H9 (cell line): ENCODE measurements around the gene C2orf49. TPM values are rescaled to one million over a fixed set of nuclear protein-coding genes. Genes with fewer than 3 reads are reported as not detected.

Source experiments
- DNase-seq: peaks from one replicate; pipeline ENCODE4 v3.0.0-alpha.2; 2017
- H2AFZ ChIP-seq: one replicate; pipeline ENCODE4 v1.6.1; 2013; ENCODE audit warnings: mild to moderate bottlenecking, low read length, control low read depth, moderate library complexity
- H2AK5ac ChIP-seq: 2 replicates; pipeline ENCODE4 v1.6.1; 2013; ENCODE audit warnings: low read length, control low read depth, mixed read lengths; ENCODE audit not compliant: insufficient read length
- H2BK120ac ChIP-seq: one replicate; pipeline ENCODE4 v1.6.1; 2013; ENCODE audit warnings: low read depth, mild to moderate bottlenecking, low read length, control low read depth, inconsistent platforms; ENCODE audit not compliant: poor library complexity, severe bottlenecking
- H2BK12ac ChIP-seq: 2 replicates; pipeline ENCODE4 v1.6.1; 2013; ENCODE audit warnings: low read length, control low read depth, mixed read lengths, low read depth; ENCODE audit not compliant: insufficient read length
- H2BK15ac ChIP-seq: 2 replicates; pipeline ENCODE4 v1.6.1; 2013; ENCODE audit warnings: low read depth, low read length, control low read depth
- H2BK20ac ChIP-seq: one replicate; pipeline ENCODE4 v1.6.1; 2013; ENCODE audit warnings: low read depth, mild to moderate bottlenecking, low read length, control low read depth, inconsistent platforms; ENCODE audit not compliant: poor library complexity, severe bottlenecking
- H2BK5ac ChIP-seq: 2 replicates; pipeline ENCODE4 v1.6.1; 2013; ENCODE audit warnings: low read length, control low read depth, mixed read lengths; ENCODE audit not compliant: insufficient read length
- H3K14ac ChIP-seq: 2 replicates; pipeline ENCODE4 v1.6.1; 2013; ENCODE audit warnings: low read length, control low read depth; ENCODE audit not compliant: insufficient read depth
- H3K18ac ChIP-seq: 2 replicates; pipeline ENCODE4 v1.6.1; 2013; ENCODE audit warnings: low read depth, mild to moderate bottlenecking, mixed read lengths, low read length, control low read depth; ENCODE audit not compliant: insufficient read length
- H3K23ac ChIP-seq: 2 replicates; pipeline ENCODE4 v1.6.1; 2013; ENCODE audit warnings: low read length, control low read depth, mixed read lengths, low read depth; ENCODE audit not compliant: insufficient read length
- H3K23me2 ChIP-seq: 2 replicates; pipeline ENCODE4 v1.6.1; 2013; ENCODE audit warnings: low read depth, mild to moderate bottlenecking, mixed read lengths, low read length, control low read depth; ENCODE audit not compliant: insufficient read length, poor library complexity, severe bottlenecking
- H3K27ac ChIP-seq: 2 replicates; pipeline ENCODE4 v1.5.1; 2013; ENCODE audit warnings: low read length, control low read depth, mixed read lengths, low read depth; ENCODE audit not compliant: insufficient read length
- H3K27me3 ChIP-seq: 2 replicates; pipeline ENCODE4 v1.6.1; 2013; ENCODE audit warnings: low read length, control low read depth, inconsistent platforms; ENCODE audit not compliant: insufficient read depth
- H3K4ac ChIP-seq: 2 replicates; pipeline ENCODE4 v1.6.1; 2013; ENCODE audit warnings: low read depth, mild to moderate bottlenecking, control low read depth, inconsistent platforms, low read length, moderate library complexity
- H3K4me1 ChIP-seq: 2 replicates; pipeline ENCODE4 v1.6.1; 2013; ENCODE audit warnings: low read length, control low read depth, inconsistent platforms; ENCODE audit not compliant: insufficient read depth
- H3K4me2 ChIP-seq: 2 replicates; pipeline ENCODE4 v1.6.1; 2013; ENCODE audit warnings: low read length, control low read depth, mixed read lengths; ENCODE audit not compliant: insufficient read length, insufficient read depth
- H3K56ac ChIP-seq: 2 replicates; pipeline ENCODE4 v1.6.1; 2013; ENCODE audit warnings: low read depth, mild to moderate bottlenecking, mixed read lengths, low read length, control low read depth; ENCODE audit not compliant: insufficient read length
- H3K79me1 ChIP-seq: 2 replicates; pipeline ENCODE4 v1.6.1; 2013; ENCODE audit warnings: low read depth, mild to moderate bottlenecking, moderate library complexity, low read length, control low read depth, inconsistent platforms; ENCODE audit not compliant: insufficient read depth, poor library complexity, severe bottlenecking
- H3K79me2 ChIP-seq: 2 replicates; pipeline ENCODE4 v1.6.1; 2013; ENCODE audit warnings: low read length, control low read depth, inconsistent platforms; ENCODE audit not compliant: insufficient read depth
- H3K9ac ChIP-seq: 2 replicates; pipeline ENCODE4 v1.6.1; 2013; ENCODE audit warnings: low read length, control low read depth, mixed read lengths; ENCODE audit not compliant: insufficient read length; ENCODE audit errors: extremely low read depth
- H3K9me3 ChIP-seq: one replicate; pipeline ENCODE4 v1.6.1; 2013; ENCODE audit warnings: low read depth, low read length, inconsistent platforms; ENCODE audit not compliant: control insufficient read depth
- H3T11ph ChIP-seq: one replicate; pipeline ENCODE4 v1.6.1; 2013; ENCODE audit warnings: mild to moderate bottlenecking, low read length, control low read depth, inconsistent platforms
- H4K20me1 ChIP-seq: one replicate; pipeline ENCODE4 v1.6.1; 2013; ENCODE audit not compliant: control insufficient read depth, insufficient read length, insufficient read depth
- H4K5ac ChIP-seq: 2 replicates; pipeline ENCODE4 v1.6.1; 2013; ENCODE audit warnings: low read depth, mild to moderate bottlenecking, mixed read lengths, low read length, control low read depth; ENCODE audit not compliant: insufficient read length
- H4K8ac ChIP-seq: replicated peaks from 2 replicates; pipeline ENCODE4 v1.6.1; 2013; ENCODE audit warnings: low read length, control low read depth, mixed read lengths, low read depth; ENCODE audit not compliant: insufficient read length
- H4K91ac ChIP-seq: 2 replicates; pipeline ENCODE4 v1.6.1; 2013; ENCODE audit warnings: low read depth, mild to moderate bottlenecking, moderate library complexity, mixed read lengths, low read length, control low read depth; ENCODE audit not compliant: insufficient read length
- H3K27ac Mint-ChIP-seq, 3 experiments: 2 replicates in 2 of 3; 3 replicates in 1 of 3; pipeline ENCODE4 v1.8.0; 2020 to 2021; ENCODE audit warnings: mixed read lengths in 3 of 3, mild to moderate bottlenecking in 1 of 3, moderate library complexity in 1 of 3
- H3K27me3 Mint-ChIP-seq: 2 replicates; pipeline ENCODE4 v1.8.0; 2021; ENCODE audit warnings: low read depth, mild to moderate bottlenecking, moderate library complexity, mixed read lengths
- H3K36me3 Mint-ChIP-seq, 3 experiments: 2 replicates in 2 of 3; 3 replicates in 1 of 3; pipeline ENCODE4 v1.8.0; 2020 to 2021; ENCODE audit warnings: low read depth in 3 of 3, mixed read lengths in 3 of 3; ENCODE audit not compliant: insufficient read depth in 1 of 3
- H3K4me1 Mint-ChIP-seq, 2 experiments: 2 replicates each; pipeline ENCODE4 v1.8.0; 2020; ENCODE audit warnings: mixed read lengths in 2 of 2
- H3K4me3 Mint-ChIP-seq, 2 experiments: 2 replicates in 1 of 2; 3 replicates in 1 of 2; pipeline ENCODE4 v1.8.0; 2020 to 2021; ENCODE audit warnings: mild to moderate bottlenecking in 2 of 2, mixed read lengths in 2 of 2, moderate library complexity in 1 of 2
- H3K9me3 Mint-ChIP-seq, 2 experiments: 2 replicates in 1 of 2; 3 replicates in 1 of 2; pipeline ENCODE4 v1.8.0; 2020; ENCODE audit warnings: mild to moderate bottlenecking in 2 of 2, mixed read lengths in 2 of 2, moderate library complexity in 1 of 2
- WGBS: extraction: QIAGEN DNeasy Blood & Tissue Kit; methylation state at CpG from one replicate; pipeline ENCODE4 v1.1.7; 2013; ENCODE audit warnings: missing lambda C conversion rate, low lambda C conversion rate, mixed read lengths; ENCODE audit not compliant: insufficient read length; ENCODE audit errors: extremely low coverage; 5-methylcytosine and 5-hydroxymethylcytosine counted together
- total RNA-seq: library from RNA; stranded (reverse); gene quantifications from 2 replicates; pipeline ENCODE4 v1.2.1, GENCODE V29; 2021
- TF ChIP-seq, protein P1 (sequence below): fragments of 200-600 bp; sonication (generic); conservative IDR thresholded peaks from 3 replicates; pipeline ENCODE4 v1.8.0; 2021; ENCODE audit warnings: antibody characterized with exemption, mild to moderate bottlenecking

The C2orf49 gene
- total RNA-seq, 1 experiment from 2014 or later = 18.8 TPM

DNA sequence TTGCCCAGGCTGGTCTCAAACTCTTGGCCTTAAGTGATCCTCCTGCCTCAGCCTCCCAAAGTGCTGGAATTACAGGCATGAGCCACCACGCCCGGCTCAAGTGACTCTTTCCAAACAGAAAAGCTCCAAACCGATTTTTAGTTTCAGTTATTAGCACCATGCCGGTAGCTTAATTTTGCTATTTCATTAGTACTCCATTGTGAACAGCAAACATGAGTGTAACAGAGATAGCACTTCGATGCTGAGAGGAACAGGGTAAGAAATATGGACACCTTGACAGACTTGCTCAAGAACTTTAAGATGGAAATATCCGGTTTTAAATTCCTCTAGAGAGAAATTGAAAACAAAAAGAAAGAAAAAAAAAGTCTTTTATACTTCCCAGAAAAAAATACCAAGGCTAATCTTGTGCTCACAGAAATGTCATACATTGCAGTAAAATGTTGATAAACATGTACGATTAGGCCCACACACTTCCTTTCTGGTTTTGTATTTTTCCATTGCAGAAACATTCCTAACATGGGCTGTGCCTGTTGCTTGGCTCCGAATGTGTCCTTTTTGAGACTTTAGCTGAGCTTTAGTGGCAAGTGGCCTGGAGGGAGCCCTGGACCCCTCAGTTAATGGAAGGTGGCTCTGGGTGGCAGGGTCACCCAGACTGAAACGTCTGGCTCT, 43.2 kb downstream of the C2orf49 start:
- H3K18ac ChIP-seq = no peak overlapping the region
- no peaks in the 10 kb centered on the region for H3K4me1 ChIP-seq
- no peak overlapping the region for H3K27ac ChIP-seq
- WGBS = no CpG with 5 or more reads among the region's 9 CpGs
- H3K23me2 ChIP-seq = no peaks in the 10 kb centered on the region
- H3K4ac ChIP-seq = no peak overlapping the region
- H3K9me3 ChIP-seq = no peaks in the 10 kb centered on the region
- no peaks in the 10 kb centered on the region for H3K79me2 ChIP-seq
- H4K91ac ChIP-seq = no peak overlapping the region
- H3K23ac ChIP-seq = no peak overlapping the region
- H2AFZ ChIP-seq = no peak overlapping the region
- H3K56ac ChIP-seq = no peak overlapping the region
- no peak overlapping the region for H2AK5ac ChIP-seq
- no peak overlapping the region for H2BK120ac ChIP-seq
- TF ChIP-seq, protein P1, sequence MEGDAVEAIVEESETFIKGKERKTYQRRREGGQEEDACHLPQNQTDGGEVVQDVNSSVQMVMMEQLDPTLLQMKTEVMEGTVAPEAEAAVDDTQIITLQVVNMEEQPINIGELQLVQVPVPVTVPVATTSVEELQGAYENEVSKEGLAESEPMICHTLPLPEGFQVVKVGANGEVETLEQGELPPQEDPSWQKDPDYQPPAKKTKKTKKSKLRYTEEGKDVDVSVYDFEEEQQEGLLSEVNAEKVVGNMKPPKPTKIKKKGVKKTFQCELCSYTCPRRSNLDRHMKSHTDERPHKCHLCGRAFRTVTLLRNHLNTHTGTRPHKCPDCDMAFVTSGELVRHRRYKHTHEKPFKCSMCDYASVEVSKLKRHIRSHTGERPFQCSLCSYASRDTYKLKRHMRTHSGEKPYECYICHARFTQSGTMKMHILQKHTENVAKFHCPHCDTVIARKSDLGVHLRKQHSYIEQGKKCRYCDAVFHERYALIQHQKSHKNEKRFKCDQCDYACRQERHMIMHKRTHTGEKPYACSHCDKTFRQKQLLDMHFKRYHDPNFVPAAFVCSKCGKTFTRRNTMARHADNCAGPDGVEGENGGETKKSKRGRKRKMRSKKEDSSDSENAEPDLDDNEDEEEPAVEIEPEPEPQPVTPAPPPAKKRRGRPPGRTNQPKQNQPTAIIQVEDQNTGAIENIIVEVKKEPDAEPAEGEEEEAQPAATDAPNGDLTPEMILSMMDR = no peak
- no peak overlapping the region for H2BK20ac ChIP-seq
- Mint-ChIP-seq H3K27ac (no peak overlapping the region; a peak in 1 of 7 replicates), H3K4me3 (no peak overlapping the region), H3K36me3 (peaks cover 3 to 44% (median 43%) of the 10 kb centered on the region in 3 experiments), H3K27me3 (no peaks in the 10 kb centered on the region; the same call in none of the 2 replicates), H3K4me1 (no peaks in the 10 kb centered on the region), H3K9me3 (no peaks in the 10 kb centered on the region)
- no peak overlapping the region for H2BK15ac ChIP-seq
- H3T11ph ChIP-seq = no peak overlapping the region
- no peak overlapping the region for H3K14ac ChIP-seq
- DNase-seq = no peak
- no peaks in the 10 kb centered on the region for H4K20me1 ChIP-seq
- H3K79me1 ChIP-seq = no peaks in the 10 kb centered on the region
- no peak overlapping the region for H4K8ac ChIP-seq
- no peak overlapping the region for H3K9ac ChIP-seq
- H3K4me2 ChIP-seq = no peak overlapping the region
- H2BK12ac ChIP-seq = no peak overlapping the region
- no peaks in the 10 kb centered on the region for H3K27me3 ChIP-seq
- H4K5ac ChIP-seq = no peak overlapping the region
- H2BK5ac ChIP-seq = no peak overlapping the region
